K562 (cell line): Measurements from ENCODE around the gene RAPSN. TPM values are rescaled to one million over a fixed set of nuclear protein-coding genes. Genes with fewer than 3 reads are reported as not detected.
A peak's percentile ranks its signal among the peaks of the same experiment; 100 is the strongest.

Experiments
- CBX3 ChIP-seq, 2 experiments: IDR thresholded peaks; 1 replicate in 1 of 2; 2 replicates in 1 of 2; pipeline ENCODE4 v1.6.1; 2012; ENCODE audit warnings: inconsistent platforms in 2 of 2, low read length in 2 of 2, borderline replicate concordance in 1 of 2, control low read depth in 1 of 2
- FOXK2 ChIP-seq, 2 experiments: fragments of 450-650 bp; IDR thresholded peaks in 1 of 2; conservative IDR thresholded peaks in 1 of 2; 2 replicates each; pipeline ENCODE4 v1.6.1; 2016; ENCODE audit warnings: low read depth in 2 of 2, mild to moderate bottlenecking in 1 of 2
- MCM5 ChIP-seq: fragments of 450-650 bp; IDR thresholded peaks from 2 replicates; pipeline ENCODE4 v1.6.1; 2016; ENCODE audit warnings: low read depth
- MYNN ChIP-seq, 2 experiments: sonication (generic); formaldehyde crosslinking in 1 of 2; IDR thresholded peaks; 2 replicates each; pipeline versions ENCODE4 v1.5.0 to v1.6.1; 2016 to 2020; ENCODE audit warnings: antibody characterized with exemption in 1 of 2, missing genetic modification reagents in 1 of 2
- NCOA1 ChIP-seq: fragments of 450-650 bp; IDR thresholded peaks from 2 replicates; pipeline ENCODE4 v1.6.1; 2016; ENCODE audit warnings: low read depth
- SMARCC2 ChIP-seq: fragments of 450-650 bp; IDR thresholded peaks from 2 replicates; pipeline ENCODE4 v1.6.1; 2017; ENCODE audit warnings: antibody characterized with exemption, moderate library complexity, mild to moderate bottlenecking, low read depth
- SP2 ChIP-seq: IDR thresholded peaks from 2 replicates; pipeline ENCODE4 v1.6.1; 2011; ENCODE audit warnings: mild to moderate bottlenecking, low read depth, low read length, moderate library complexity; ENCODE audit not compliant: poor library complexity, severe bottlenecking; ENCODE audit errors: extremely low read depth
- SREBF2 ChIP-seq: sonication (generic); formaldehyde crosslinking; IDR thresholded peaks from 2 replicates; pipeline ENCODE4 v1.4.0; 2020; ENCODE audit warnings: mild to moderate bottlenecking, missing genetic modification reagents
- TCF3 ChIP-seq: sonication (generic); formaldehyde crosslinking; IDR thresholded peaks from 2 replicates; pipeline ENCODE4 v1.4.0; 2020; ENCODE audit warnings: mild to moderate bottlenecking, missing genetic modification reagents
- U2AF1 ChIP-seq: fragments of 200-400 bp; formaldehyde crosslinking; optimal IDR thresholded peaks from 2 replicates; pipeline ENCODE3; 2017; ENCODE audit warnings: mild to moderate bottlenecking, low read depth, low read length, moderate library complexity
- ZFP30 ChIP-seq: fragments of 250-450 bp; sonication (Bioruptor Pico); IDR thresholded peaks from 2 replicates; pipeline ENCODE4 v1.8.0; 2022; ENCODE audit warnings: moderate library complexity, mild to moderate bottlenecking, inconsistent platforms, borderline replicate concordance
- ZFP36 ChIP-seq: fragments of 150-350 bp; IDR thresholded peaks from 2 replicates; pipeline ENCODE4 v1.6.1; 2018; ENCODE audit warnings: low read length, low read depth; ENCODE audit not compliant: partially characterized antibody
- ZNF431 ChIP-seq: sonication (generic); formaldehyde crosslinking; IDR thresholded peaks from 2 replicates; pipeline ENCODE4 v1.8.0; 2022; ENCODE audit warnings: mild to moderate bottlenecking, missing genetic modification reagents
- ZNF561 ChIP-seq: fragments of 450-650 bp; formaldehyde crosslinking; conservative IDR thresholded peaks from 2 replicates; pipeline ENCODE4 v1.4.0; 2020; ENCODE audit warnings: mild to moderate bottlenecking, moderate library complexity
- ZNF644 ChIP-seq: fragments of 200-800 bp; sonication (Bioruptor generic); IDR thresholded peaks from 2 replicates; pipeline ENCODE4 v1.6.1; 2016; ENCODE audit warnings: low read depth, missing genetic modification characterization, missing compliant biosample characterization
- polyA plus RNA-seq, 8 experiments: library from polyadenylated mRNA; depleted of rRNA in 4 of 8; stranded (reverse) in 5 of 8; unstranded in 3 of 8; fragments of >200 nt; fragmentation: Nextera tagmentation in 2 of 8; fragmentation: Illumina TruSeq in 1 of 8; extraction: Ambion mirVana in 2 of 8; extraction: Trizol in 1 of 8; gene quantifications; 2 replicates each; pipeline versions ENCODE4 v1.2.1 to v1.2.3, GENCODE V29; 2011 to 2014; ENCODE audit warnings: inconsistent platforms in 1 of 8, missing spikeins in 1 of 8
- total RNA-seq, 7 experiments: library from RNA; depleted of rRNA in 6 of 7; stranded (reverse); fragments of >200 nt in 6 of 7; fragmentation: Illumina TruSeq in 2 of 7; extraction: Trizol in 2 of 7; gene quantifications; 2 replicates each; pipeline versions ENCODE4 v1.2.1 to v1.2.3, GENCODE V29; 2011 to 2021; ENCODE audit warnings: low replicate concordance in 1 of 7
- TF ChIP-seq, protein P1 (sequence below): sonication (generic); formaldehyde crosslinking; IDR thresholded peaks from 2 replicates; pipeline ENCODE4 v1.4.0; 2020; ENCODE audit warnings: mild to moderate bottlenecking, missing genetic modification reagents
- TF ChIP-seq, protein P2 (sequence below): fragments of 250-450 bp; sonication (Bioruptor Pico); IDR thresholded peaks from 2 replicates; pipeline ENCODE4 v1.8.0; 2021; ENCODE audit warnings: mild to moderate bottlenecking, moderate library complexity
- TF ChIP-seq, protein P3 (sequence below): fragments of 250-450 bp; sonication (Bioruptor Pico); IDR thresholded peaks from 2 replicates; pipeline ENCODE4 v1.5.0; 2021
- TF ChIP-seq, protein P4 (sequence below): fragments of 250-450 bp; sonication (Bioruptor Pico); IDR thresholded peaks from 2 replicates; pipeline ENCODE4 v1.8.0; 2022; ENCODE audit warnings: moderate library complexity, mild to moderate bottlenecking, inconsistent platforms
- TF ChIP-seq, protein P5 (sequence below): fragments of 250-450 bp; sonication (Bioruptor Pico); IDR thresholded peaks from 2 replicates; pipeline ENCODE4 v1.8.0; 2022; ENCODE audit warnings: inconsistent platforms, mild to moderate bottlenecking, moderate library complexity, borderline replicate concordance

Gene RAPSN
- total and polyA plus RNA-seq, 9 of the 15 experiments (the other 6 are each of a cell fraction or from before 2014, with no cell fraction given) = 0.06 to 0.11 TPM; not detected in 7

DNA sequence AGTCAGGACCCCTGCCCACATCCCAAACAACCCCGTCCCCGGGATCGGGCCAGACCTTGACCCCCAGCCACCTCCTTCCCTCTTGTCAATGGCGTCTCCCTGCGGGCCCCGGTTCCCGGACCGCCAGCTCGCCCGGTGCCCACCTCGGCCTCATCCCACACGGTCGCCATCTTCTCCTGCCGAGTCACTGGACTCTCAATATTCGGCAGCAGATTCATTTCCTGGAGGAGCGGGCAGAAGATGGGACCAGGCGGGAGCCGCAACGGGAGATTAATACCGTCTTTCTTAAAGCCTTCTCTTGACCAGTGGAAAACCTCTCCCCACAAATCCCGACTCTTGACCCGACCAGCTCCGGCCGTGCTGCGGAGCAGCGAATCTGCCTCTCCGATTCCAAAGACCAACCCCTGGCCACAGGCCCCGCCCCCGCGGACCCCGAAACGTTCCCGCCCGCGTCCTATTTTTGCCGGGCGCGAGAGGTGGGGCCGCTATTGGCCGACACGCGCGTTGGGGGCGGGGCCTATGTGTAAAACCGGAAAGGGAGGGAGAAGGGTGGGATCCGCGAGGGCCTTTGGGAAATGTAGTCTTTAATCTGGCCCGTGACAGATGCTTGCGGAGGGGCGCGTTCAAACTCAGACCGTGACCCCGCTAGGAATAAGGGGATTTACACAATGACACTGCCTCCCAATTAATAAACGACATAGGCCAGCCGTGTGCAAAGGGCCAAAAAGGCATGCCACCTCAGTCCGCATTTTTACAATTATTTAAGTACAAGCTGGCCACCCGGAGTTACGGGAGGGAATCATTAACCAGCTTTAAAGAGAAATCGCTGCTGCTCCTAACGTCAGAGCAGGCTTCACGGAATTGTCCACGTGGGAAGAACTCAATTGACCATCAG is 22.6 kb downstream of the RAPSN start, which contains the start of gene PSMC3 (continued):
- TF ChIP-seq, protein P1, sequence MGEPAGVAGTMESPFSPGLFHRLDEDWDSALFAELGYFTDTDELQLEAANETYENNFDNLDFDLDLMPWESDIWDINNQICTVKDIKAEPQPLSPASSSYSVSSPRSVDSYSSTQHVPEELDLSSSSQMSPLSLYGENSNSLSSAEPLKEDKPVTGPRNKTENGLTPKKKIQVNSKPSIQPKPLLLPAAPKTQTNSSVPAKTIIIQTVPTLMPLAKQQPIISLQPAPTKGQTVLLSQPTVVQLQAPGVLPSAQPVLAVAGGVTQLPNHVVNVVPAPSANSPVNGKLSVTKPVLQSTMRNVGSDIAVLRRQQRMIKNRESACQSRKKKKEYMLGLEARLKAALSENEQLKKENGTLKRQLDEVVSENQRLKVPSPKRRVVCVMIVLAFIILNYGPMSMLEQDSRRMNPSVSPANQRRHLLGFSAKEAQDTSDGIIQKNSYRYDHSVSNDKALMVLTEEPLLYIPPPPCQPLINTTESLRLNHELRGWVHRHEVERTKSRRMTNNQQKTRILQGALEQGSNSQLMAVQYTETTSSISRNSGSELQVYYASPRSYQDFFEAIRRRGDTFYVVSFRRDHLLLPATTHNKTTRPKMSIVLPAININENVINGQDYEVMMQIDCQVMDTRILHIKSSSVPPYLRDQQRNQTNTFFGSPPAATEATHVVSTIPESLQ (CRISPR knock-in tag) = peak; percentile 87
- TF ChIP-seq ZNF431 (CRISPR knock-in tag) (no peak), MYNN (IDR thresholded peaks at IDR 0.05) (no peak; the same call in 1 of the 2 replicates), MYNN (CRISPR knock-in tag; IDR thresholded peaks at IDR 0.05) (no peak), CBX3 (IDR thresholded peaks at IDR 0.05; ENCODE audit: borderline replicate concordance in 1 of 2, low read length in 2 of 2) (no peak; a peak in 1 of 3 replicates), TCF3 (CRISPR knock-in tag) (no peak; the same call in 1 of the 2 replicates), MCM5 (no peak), NCOA1 (no peak), SREBF2 (CRISPR knock-in tag) (no peak), ZFP30 (CRISPR knock-in tag) (no peak), FOXK2 (conservative IDR thresholded peaks at IDR 0.05 in 1 of 2, IDR thresholded peaks at IDR 0.05 in 1 of 2; ENCODE audit: low read depth in 2 of 2) (peak in 1 of 2 experiments; percentile 72; a peak in 3 of 4 replicates), SP2 (peak; percentile 50), SMARCC2 (no peak), ZNF644 (tag) (no peak), U2AF1 (no peak), ZFP36 (no peak), ZNF561 (CRISPR knock-in tag) (no peak)
- TF ChIP-seq, protein P2, sequence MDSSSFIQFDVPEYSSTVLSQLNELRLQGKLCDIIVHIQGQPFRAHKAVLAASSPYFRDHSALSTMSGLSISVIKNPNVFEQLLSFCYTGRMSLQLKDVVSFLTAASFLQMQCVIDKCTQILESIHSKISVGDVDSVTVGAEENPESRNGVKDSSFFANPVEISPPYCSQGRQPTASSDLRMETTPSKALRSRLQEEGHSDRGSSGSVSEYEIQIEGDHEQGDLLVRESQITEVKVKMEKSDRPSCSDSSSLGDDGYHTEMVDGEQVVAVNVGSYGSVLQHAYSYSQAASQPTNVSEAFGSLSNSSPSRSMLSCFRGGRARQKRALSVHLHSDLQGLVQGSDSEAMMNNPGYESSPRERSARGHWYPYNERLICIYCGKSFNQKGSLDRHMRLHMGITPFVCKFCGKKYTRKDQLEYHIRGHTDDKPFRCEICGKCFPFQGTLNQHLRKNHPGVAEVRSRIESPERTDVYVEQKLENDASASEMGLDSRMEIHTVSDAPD (CRISPR knock-in tag) = no peak
- TF ChIP-seq, protein P3, sequence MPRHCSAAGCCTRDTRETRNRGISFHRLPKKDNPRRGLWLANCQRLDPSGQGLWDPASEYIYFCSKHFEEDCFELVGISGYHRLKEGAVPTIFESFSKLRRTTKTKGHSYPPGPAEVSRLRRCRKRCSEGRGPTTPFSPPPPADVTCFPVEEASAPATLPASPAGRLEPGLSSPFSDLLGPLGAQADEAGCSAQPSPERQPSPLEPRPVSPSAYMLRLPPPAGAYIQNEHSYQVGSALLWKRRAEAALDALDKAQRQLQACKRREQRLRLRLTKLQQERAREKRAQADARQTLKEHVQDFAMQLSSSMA (CRISPR knock-in tag) = peak; percentile 77; the same call in 1 of the 2 replicates
- TF ChIP-seq, protein P4, sequence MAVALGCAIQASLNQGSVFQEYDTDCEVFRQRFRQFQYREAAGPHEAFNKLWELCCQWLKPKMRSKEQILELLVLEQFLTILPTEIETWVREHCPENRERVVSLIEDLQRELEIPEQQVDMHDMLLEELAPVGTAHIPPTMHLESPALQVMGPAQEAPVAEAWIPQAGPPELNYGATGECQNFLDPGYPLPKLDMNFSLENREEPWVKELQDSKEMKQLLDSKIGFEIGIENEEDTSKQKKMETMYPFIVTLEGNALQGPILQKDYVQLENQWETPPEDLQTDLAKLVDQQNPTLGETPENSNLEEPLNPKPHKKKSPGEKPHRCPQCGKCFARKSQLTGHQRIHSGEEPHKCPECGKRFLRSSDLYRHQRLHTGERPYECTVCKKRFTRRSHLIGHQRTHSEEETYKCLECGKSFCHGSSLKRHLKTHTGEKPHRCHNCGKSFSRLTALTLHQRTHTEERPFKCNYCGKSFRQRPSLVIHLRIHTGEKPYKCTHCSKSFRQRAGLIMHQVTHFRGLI (CRISPR knock-in tag) = no peak
- TF ChIP-seq, protein P5, sequence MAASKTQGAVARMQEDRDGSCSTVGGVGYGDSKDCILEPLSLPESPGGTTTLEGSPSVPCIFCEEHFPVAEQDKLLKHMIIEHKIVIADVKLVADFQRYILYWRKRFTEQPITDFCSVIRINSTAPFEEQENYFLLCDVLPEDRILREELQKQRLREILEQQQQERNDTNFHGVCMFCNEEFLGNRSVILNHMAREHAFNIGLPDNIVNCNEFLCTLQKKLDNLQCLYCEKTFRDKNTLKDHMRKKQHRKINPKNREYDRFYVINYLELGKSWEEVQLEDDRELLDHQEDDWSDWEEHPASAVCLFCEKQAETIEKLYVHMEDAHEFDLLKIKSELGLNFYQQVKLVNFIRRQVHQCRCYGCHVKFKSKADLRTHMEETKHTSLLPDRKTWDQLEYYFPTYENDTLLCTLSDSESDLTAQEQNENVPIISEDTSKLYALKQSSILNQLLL (CRISPR knock-in tag) = no peak
